ENCODE results near the gene SLC9A9.

The SLC9A9 gene

DNA sequence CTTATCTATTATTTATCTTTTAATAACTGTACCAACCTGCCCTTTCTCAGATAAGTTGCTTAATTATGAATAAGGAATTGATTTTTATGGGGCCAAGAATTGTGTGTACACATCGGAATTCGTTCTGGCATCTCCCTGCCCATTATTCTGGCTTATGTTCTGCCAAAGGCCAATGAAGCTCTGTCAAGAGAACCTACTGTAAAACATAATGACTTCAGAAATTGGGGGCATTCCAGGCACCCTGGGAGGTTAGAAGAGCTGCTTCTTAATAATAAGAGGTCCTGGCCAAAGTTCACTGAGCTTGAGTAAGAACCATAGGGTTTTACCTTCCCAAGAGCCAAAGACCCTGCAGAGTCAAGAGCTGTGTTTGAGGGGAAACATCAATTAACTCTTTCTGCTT is 261.7 kb downstream of the SLC9A9 start:
- TF ChIP-seq, protein P1, sequence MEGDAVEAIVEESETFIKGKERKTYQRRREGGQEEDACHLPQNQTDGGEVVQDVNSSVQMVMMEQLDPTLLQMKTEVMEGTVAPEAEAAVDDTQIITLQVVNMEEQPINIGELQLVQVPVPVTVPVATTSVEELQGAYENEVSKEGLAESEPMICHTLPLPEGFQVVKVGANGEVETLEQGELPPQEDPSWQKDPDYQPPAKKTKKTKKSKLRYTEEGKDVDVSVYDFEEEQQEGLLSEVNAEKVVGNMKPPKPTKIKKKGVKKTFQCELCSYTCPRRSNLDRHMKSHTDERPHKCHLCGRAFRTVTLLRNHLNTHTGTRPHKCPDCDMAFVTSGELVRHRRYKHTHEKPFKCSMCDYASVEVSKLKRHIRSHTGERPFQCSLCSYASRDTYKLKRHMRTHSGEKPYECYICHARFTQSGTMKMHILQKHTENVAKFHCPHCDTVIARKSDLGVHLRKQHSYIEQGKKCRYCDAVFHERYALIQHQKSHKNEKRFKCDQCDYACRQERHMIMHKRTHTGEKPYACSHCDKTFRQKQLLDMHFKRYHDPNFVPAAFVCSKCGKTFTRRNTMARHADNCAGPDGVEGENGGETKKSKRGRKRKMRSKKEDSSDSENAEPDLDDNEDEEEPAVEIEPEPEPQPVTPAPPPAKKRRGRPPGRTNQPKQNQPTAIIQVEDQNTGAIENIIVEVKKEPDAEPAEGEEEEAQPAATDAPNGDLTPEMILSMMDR (IDR thresholded peaks at IDR 0.05; ENCODE audit: low read depth, low read length): no peak
- H3K4me3 ChIP-seq (ENCODE audit: low read depth, low read length): no peak overlapping the region
- H3K9me3 ChIP-seq: no peaks in the 10 kb centered on the region
- DNase-seq: no peak
- no peaks in the 10 kb centered on the region for H3K36me3 ChIP-seq
- no peaks in the 10 kb centered on the region for H3K27me3 ChIP-seq
- no peaks in the 10 kb centered on the region for H3K4me1 ChIP-seq

DNA sequence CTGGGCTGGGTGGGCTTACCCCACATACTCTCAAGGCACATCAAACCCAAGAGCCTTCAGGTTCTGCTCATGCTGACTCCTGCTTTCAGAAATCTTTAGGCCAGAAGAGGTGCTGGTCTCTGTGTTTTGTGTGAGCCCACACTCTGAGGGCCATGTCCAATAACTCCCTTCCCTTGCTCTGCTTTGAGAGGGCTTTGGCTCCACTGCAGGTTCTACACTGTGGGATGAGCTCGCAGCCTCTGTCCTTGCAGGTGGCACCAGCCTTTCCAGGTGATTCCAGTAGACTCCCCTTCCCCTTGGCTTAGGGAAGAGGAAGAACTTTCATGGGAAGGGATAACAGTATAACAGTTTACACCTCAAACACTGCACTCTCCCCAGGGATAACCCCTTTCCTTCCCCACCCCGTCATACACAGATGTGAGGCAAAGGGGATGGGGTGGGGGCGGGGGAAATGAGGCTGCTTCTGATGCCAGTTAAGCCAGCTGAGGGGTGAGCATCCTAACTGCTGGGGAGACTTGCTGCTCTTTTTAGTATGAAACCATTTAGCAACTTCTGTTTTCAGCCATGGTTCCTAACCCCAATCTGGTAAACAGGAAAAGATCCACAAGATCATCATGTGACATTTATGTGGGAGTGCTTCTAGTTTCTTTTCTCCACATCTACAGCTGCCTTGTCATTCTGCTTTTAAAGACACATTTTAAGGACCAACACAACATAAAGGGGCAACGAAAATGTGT is 262.4 kb downstream of the SLC9A9 start:
- Histone ChIP-seq H3K4me1 (no peaks in the 10 kb centered on the region), H3K4me3 (ENCODE audit: low read depth, low read length) (no peak overlapping the region), H3K27me3 (no peaks in the 10 kb centered on the region), H3K9me3 (no peaks in the 10 kb centered on the region), H3K36me3 (no peaks in the 10 kb centered on the region)
- TF ChIP-seq, protein P1 (IDR thresholded peaks at IDR 0.05; ENCODE audit: low read depth, low read length): no peak
- no peak for DNase-seq

DNA sequence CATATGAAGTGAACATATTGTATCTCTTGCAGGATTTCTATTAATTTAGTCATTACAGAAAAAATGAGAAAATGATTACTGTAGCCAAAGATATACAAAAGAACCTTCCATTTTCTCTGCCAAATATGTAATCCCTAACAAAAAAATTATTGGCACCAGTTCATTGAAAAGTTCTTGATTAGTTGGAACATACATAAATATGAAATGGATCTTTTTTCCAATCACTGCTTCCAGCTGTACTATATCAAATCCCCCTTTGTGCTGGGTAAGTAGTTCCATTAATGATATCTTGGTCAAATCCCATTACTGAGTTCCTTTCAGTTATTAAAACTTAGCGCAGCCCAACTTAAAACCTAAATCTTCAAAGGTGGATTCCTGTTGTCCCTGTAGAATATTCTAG is 263.8 kb downstream of the SLC9A9 start:
- H3K36me3 ChIP-seq: no peaks in the 10 kb centered on the region
- TF ChIP-seq, protein P1 (IDR thresholded peaks at IDR 0.05; ENCODE audit: low read depth, low read length): no peak
- H3K4me1 ChIP-seq: no peaks in the 10 kb centered on the region
- H3K9me3 ChIP-seq: no peaks in the 10 kb centered on the region
- H3K4me3 ChIP-seq (ENCODE audit: low read depth, low read length): no peak overlapping the region
- DNase-seq: no peak
- no peaks in the 10 kb centered on the region for H3K27me3 ChIP-seq

DNA sequence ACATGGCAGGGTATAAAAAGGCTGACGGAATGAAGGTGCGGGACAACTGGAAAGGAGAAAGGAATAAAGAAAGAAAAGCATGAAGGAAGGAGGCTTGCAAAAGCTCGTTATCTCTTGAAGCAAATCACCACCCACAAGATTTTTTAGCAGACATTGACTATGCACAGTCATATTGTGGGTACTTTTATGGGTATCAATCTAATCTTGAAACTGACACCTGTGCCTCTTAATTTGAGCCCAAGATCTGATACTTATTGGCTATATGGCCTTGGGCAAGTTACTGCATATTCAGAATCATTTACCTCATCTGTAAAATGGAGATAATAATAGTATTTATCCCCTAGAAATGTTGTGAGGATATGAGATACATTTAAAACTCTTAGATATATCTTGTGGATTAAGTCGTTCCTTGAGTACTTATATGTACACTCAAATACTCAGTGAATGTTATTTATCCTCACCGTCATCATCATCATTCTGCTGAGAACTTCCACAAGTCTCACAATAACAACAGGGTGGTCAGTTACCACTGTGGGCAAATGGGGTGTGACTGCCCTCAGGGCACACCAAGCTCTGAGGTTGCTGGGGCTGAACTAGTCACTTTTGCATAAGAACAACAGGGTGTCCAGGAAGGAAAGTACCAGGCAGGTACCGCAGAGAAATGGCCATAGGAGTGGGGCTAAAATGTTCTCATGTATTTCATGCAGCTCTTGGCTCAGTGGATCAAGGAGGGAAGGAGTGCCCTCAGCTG is 266.1 kb downstream of the SLC9A9 start:
- Histone ChIP-seq H3K36me3 (no peaks in the 10 kb centered on the region), H3K9me3 (no peaks in the 10 kb centered on the region), H3K4me3 (ENCODE audit: low read depth, low read length) (no peak overlapping the region), H3K4me1 (no peaks in the 10 kb centered on the region), H3K27me3 (no peaks in the 10 kb centered on the region)
- TF ChIP-seq, protein P1 (IDR thresholded peaks at IDR 0.05; ENCODE audit: low read depth, low read length): no peak
- no peak for DNase-seq

DNA sequence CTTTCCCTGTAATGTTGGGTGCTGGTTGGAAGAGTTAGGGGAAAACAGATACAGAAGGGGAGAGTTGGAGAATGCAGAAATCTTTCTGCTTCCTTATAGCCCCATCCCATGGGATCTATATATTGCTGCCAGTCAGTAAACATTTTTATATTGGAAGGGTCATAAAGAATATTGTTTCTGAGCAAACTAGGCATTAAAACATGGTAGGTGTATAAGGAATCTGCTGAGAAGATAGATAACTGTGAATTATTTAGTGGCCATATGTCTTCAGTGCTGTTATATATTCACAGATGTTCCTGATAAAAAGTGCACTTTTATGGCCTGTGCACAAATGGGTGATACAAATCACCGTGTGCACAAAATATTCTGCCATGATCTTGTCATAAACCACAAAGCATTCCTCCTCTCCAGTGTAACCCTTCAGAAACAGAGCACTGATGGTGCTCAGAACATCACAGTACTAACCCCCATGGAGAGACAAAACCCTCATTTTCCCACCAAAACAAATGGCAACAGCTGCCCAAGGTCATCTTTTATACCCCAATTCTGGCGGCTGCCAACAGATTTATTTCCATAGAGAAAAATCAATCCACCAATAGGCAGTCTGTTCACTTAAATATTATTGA is 269.3 kb downstream of the SLC9A9 start:
- TF ChIP-seq, protein P1 (IDR thresholded peaks at IDR 0.05; ENCODE audit: low read depth, low read length): no peak
- no peaks in the 10 kb centered on the region for H3K4me1 ChIP-seq
- H3K36me3 ChIP-seq: no peaks in the 10 kb centered on the region
- H3K27me3 ChIP-seq: no peaks in the 10 kb centered on the region
- no peak for DNase-seq
- H3K9me3 ChIP-seq: no peaks in the 10 kb centered on the region
- H3K4me3 ChIP-seq (ENCODE audit: low read depth, low read length): no peak overlapping the region

Measured in BE2C (cell line).